Peyer's patch (tissue), 4 donors: ENCODE results near the gene ARHGEF19. TPM values are rescaled to one million over a fixed set of nuclear protein-coding genes. Genes with fewer than 3 reads are reported as not detected.
"Not testable (repeated sequence)": the region's sequence is repeated elsewhere in the genome, so short reads cannot be mapped to it uniquely, and the experiment has no call there.

Source experiments
- DNase-seq, 3 donors: peaks; one replicate each; pipeline ENCODE4 v3.0.0-alpha.2; 2017 to 2019
- H3K27ac ChIP-seq, 4 donors: fragments of 200-600 bp; sonication (generic); one replicate each; pipeline ENCODE4 v1.5.1; 2016 to 2019
- H3K27me3 ChIP-seq, 2 donors: fragments of 200-600 bp; sonication (generic); one replicate each; pipeline ENCODE4 v1.5.1; 2019
- H3K36me3 ChIP-seq, 3 donors: fragments of 200-600 bp; sonication (generic); one replicate each; pipeline ENCODE4 v1.5.1; 2016 to 2019
- H3K4me1 ChIP-seq, 4 donors: fragments of 200-600 bp; sonication (generic); one replicate each; pipeline ENCODE4 v1.5.1; 2016 to 2019
- H3K4me3 ChIP-seq, 4 donors: fragments of 200-600 bp; sonication (generic); 1 replicate in 3 of 4; 2 replicates in 1 of 4; pipeline ENCODE4 v1.5.1; 2016 to 2019; ENCODE audit warnings: mild to moderate bottlenecking in 1 of 4
- H3K9me3 ChIP-seq, 4 donors: fragments of 200-600 bp; sonication (generic); one replicate each; pipeline ENCODE4 v1.5.1; 2016 to 2019; ENCODE audit warnings: mild to moderate bottlenecking in 1 of 4
- CTCF ChIP-seq, 6 experiments: fragments of 450-650 bp in 4 of 6; fragments of 200-600 bp in 2 of 6; sonication (generic) in 1 of 6; IDR thresholded peaks; one replicate each; pipeline ENCODE4 v1.5.1; 2017 to 2019; ENCODE audit warnings: antibody characterized with exemption in 6 of 6, mild to moderate bottlenecking in 3 of 6, moderate library complexity in 1 of 6
- POLR2A ChIP-seq, 2 donors: fragments of 450-650 bp; IDR thresholded peaks; one replicate each; pipeline ENCODE4 v1.5.1; 2017; ENCODE audit warnings: antibody characterized with exemption in 2 of 2, mild to moderate bottlenecking in 2 of 2, moderate library complexity in 2 of 2
- total RNA-seq, 4 donors: library from RNA; depleted of rRNA; stranded (reverse); fragments of >200 nt; gene quantifications; one replicate each; pipeline ENCODE4 v1.1.0, GENCODE V29; 2016

The ARHGEF19 gene
- total RNA-seq, 4 donors from 2014 or later = 6.0 to 16.5 (median 7.3) TPM

- no peak overlapping the region for H3K27ac ChIP-seq
- DNase-seq = peak in 1 of 3 donors; percentile 35
- TF ChIP-seq CTCF (IDR thresholded peaks at IDR 0.05) = no peak
- no peak for TF ChIP-seq POLR2A (IDR thresholded peaks at IDR 0.05)
- no peak overlapping the region for H3K4me3 ChIP-seq
- peaks cover 0 to 5% (median 0%) of the 10 kb centered on the region in 4 donors for H3K9me3 ChIP-seq
- H3K4me1 ChIP-seq = peaks cover 0 to 15% (median 0%) of the 10 kb centered on the region in 4 donors
- no peaks in the 10 kb centered on the region for H3K36me3 ChIP-seq
- H3K27me3 ChIP-seq = no peaks in the 10 kb centered on the region
Measured at GRCh38 chr1:16226129-16226489, 13.7 kb upstream of the ARHGEF19 start.

DNA sequence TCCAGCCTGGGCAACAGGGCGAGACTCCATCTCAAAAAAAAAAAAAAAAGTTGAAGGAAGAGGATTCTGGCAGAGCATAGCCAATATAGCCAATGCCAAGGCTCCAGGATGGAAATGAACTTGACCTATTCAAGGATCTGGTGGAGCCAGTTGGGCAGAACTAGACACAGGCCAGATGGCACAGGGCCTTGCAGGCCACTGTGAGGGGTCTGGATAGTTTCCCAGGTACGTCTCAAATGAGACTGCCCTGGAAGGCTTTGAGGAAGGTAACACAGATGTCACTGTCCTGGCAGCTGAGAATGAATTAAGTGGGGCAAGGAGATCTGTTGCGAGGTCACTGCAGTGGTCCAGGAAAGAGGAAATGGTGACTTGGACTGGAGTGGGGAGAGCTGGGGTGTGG is 12.0 kb upstream of the ARHGEF19 start:
- H3K4me3 ChIP-seq = no peak overlapping the region
- H3K4me1 ChIP-seq = peaks cover 0 to 19% (median 0%) of the 10 kb centered on the region in 4 donors
- no peak for TF ChIP-seq CTCF (IDR thresholded peaks at IDR 0.05)
- no peak for TF ChIP-seq POLR2A (IDR thresholded peaks at IDR 0.05)
- H3K9me3 ChIP-seq = peaks cover 0 to 5% (median 0%) of the 10 kb centered on the region in 4 donors
- H3K36me3 ChIP-seq = no peaks in the 10 kb centered on the region
- no peak overlapping the region for H3K27ac ChIP-seq
- DNase-seq = no peak
- no peaks in the 10 kb centered on the region for H3K27me3 ChIP-seq

- H3K27ac ChIP-seq, H3K36me3 ChIP-seq, H3K9me3 ChIP-seq, DNase-seq, H3K27me3 ChIP-seq, H3K4me3 ChIP-seq: not testable (repeated sequence)
- peaks cover 0 to 22% (median 0%) of the 10 kb centered on the region in 4 donors for H3K4me1 ChIP-seq
Measured at GRCh38 chr1:16222716-16223115, 10.3 kb upstream of the ARHGEF19 start.

DNA sequence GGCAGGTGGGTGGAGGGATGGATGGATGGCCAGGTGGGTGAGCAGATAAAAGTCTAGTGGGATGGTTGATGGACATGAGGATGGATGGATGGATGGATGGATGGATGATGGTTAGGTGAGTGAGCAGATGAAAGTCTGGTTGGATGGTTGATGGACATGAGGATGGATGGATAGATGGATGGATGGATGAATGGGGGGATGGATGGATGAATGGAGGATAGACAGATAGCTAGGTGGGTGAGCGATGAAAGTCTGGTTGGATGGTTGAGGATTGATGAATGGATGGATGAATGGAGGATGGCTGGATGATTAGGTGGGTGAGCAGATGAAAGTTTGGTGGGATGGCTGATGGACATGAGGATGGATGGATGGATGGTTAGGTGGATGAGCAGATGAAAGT is 9.0 kb upstream of the ARHGEF19 start:
- TF ChIP-seq CTCF (IDR thresholded peaks at IDR 0.05) (no peak), POLR2A (IDR thresholded peaks at IDR 0.05) (no peak)
- Histone ChIP-seq H3K9me3 (no peaks in the 10 kb centered on the region), H3K4me1 (peaks cover 0 to 15% (median under 1%) of the 10 kb centered on the region in 4 donors), H3K27me3 (no peaks in the 10 kb centered on the region), H3K27ac (no peak overlapping the region), H3K36me3 (no peaks in the 10 kb centered on the region), H3K4me3 (no peak overlapping the region)
- no peak for DNase-seq

DNA sequence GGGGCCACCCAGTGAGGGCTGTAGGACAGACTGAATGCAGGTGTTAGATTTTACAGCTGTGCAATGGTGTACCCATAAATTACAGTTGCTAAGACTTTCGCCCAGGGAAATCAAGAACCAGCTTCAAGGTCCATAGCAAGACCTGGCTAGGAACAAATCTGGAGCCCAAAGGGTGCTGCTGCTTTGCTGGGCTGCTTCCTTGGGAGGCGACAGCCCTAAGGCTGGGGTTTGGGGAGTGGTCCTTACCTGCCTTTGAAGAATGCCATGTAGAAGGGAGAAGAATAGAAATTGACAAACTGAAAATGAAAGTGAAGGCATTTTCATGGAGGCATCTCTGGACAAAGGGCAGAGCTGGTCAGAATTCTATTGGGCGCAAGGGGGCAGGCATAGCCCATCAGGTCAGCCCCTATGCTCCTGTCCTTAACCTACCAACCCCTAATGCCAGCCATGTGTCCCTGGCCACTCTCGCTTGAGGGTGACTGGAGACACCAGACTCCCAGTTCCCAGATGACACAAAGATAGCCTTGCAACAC is 7.6 kb upstream of the ARHGEF19 start:
- Histone ChIP-seq H3K27me3 (no peaks in the 10 kb centered on the region), H3K4me3 (peak overlapping the region in 1 of 4 donors; percentile 14), H3K36me3 (no peaks in the 10 kb centered on the region), H3K4me1 (peaks cover 0 to 18% (median 8%) of the 10 kb centered on the region in 4 donors), H3K9me3 (no peaks in the 10 kb centered on the region), H3K27ac (peak overlapping the region in 2 of 4 donors; percentile 49 to 63)
- TF ChIP-seq CTCF (IDR thresholded peaks at IDR 0.05) = peak in 3 of 6 experiments; percentile 33 to 47 (median 35)
- no peak for TF ChIP-seq POLR2A (IDR thresholded peaks at IDR 0.05)
- DNase-seq = no peak

DNA sequence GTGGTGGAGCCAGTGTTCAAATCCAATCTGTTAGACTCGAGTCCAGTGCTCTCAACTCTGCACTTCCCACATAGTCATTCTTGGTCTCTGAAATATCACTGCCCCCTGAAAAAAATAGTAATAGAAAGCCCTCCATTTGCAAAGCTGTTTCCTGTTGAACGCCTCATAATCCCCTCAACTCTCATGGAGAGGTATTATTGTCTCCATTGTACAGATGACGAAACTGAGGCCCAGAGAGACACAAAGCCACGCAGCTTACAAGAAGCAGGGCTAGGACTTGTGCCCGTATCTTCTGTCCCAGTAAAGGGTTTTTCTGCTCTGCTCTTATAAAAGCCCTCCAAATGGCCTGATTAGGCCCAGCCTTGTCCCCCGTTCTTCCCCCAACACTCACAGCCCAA is 6.2 kb upstream of the ARHGEF19 start:
- no peak for DNase-seq
- H3K4me3 ChIP-seq = no peak overlapping the region
- H3K36me3 ChIP-seq = no peaks in the 10 kb centered on the region
- H3K27me3 ChIP-seq = no peaks in the 10 kb centered on the region
- H3K4me1 ChIP-seq = peaks cover 0 to 18% (median 8%) of the 10 kb centered on the region in 4 donors
- H3K9me3 ChIP-seq = no peaks in the 10 kb centered on the region
- peak overlapping the region in 3 of 4 donors; percentile 64 to 88 (median 74) for H3K27ac ChIP-seq
- TF ChIP-seq POLR2A (IDR thresholded peaks at IDR 0.05) = no peak
- no peak for TF ChIP-seq CTCF (IDR thresholded peaks at IDR 0.05)
